Right lobe of liver (tissue), 6 donors: ENCODE measurements around the gene CDH13. TPM values are rescaled to one million over a fixed set of nuclear protein-coding genes. Genes with fewer than 3 reads are reported as not detected.

ENCODE experiments used
- ATAC-seq, 4 donors: fragments of 200-7000 bp; cut with Tn5 transposase; one replicate each; pipeline ENCODE4 v1.9.1; 2020; ENCODE audit warnings: mild to moderate bottlenecking in 4 of 4, moderate library complexity in 4 of 4
- DNase-seq, 3 donors: peaks; one replicate each; pipeline ENCODE4 v3.0.0-alpha.2; 2020
- H3K27ac ChIP-seq, 3 donors: fragments of 200-600 bp; one replicate each; pipeline ENCODE4 v1.8.0; 2022
- H3K27me3 ChIP-seq, 2 donors: fragments of 200-600 bp; one replicate each; pipeline ENCODE4 v1.8.0; 2022
- H3K36me3 ChIP-seq, 4 donors: fragments of 200-600 bp; sonication (generic) in 1 of 4; one replicate each; pipeline versions ENCODE4 v1.5.1 to v1.8.0; 2017 to 2022; ENCODE audit warnings: control low read depth in 1 of 4
- H3K4me1 ChIP-seq, 4 donors: fragments of 200-600 bp; sonication (generic) in 1 of 4; one replicate each; pipeline versions ENCODE4 v1.5.1 to v1.8.0; 2017 to 2022; ENCODE audit warnings: control low read depth in 1 of 4
- H3K4me3 ChIP-seq, 3 donors: fragments of 200-600 bp; one replicate each; pipeline ENCODE4 v1.8.0; 2022
- H3K9me3 ChIP-seq, 4 donors: fragments of 200-600 bp; sonication (generic) in 1 of 4; one replicate each; pipeline versions ENCODE4 v1.5.1 to v1.8.0; 2017 to 2022; ENCODE audit warnings: control low read depth in 1 of 4
- CTCF ChIP-seq, 4 donors: fragments of 200-600 bp in 3 of 4; fragments of 450-650 bp in 1 of 4; IDR thresholded peaks; one replicate each; pipeline versions ENCODE4 v1.5.1 to v1.8.0; 2016 to 2022; ENCODE audit warnings: antibody characterized with exemption in 4 of 4, mild to moderate bottlenecking in 2 of 4
- POLR2A ChIP-seq: fragments of 450-650 bp; IDR thresholded peaks from one replicate; pipeline ENCODE4 v1.6.1; 2017; ENCODE audit warnings: antibody characterized with exemption, mild to moderate bottlenecking
- WGBS: methylation state at CpG from one replicate; pipeline ENCODE4 v1.1.6; 2018; ENCODE audit warnings: low coverage, low lambda C conversion rate; ENCODE audit not compliant: insufficient coverage; ENCODE audit errors: missing lambda C conversion rate; 5-methylcytosine and 5-hydroxymethylcytosine counted together
- intact Hi-C, 2 donors: fragments of 100-400 bp; cut with DNase I; formaldehyde crosslinking; loops; one replicate each; pipeline versions ENCODE4 v1.11.2 to v1.14.1; 2022
- total RNA-seq, 6 experiments: library from RNA; depleted of rRNA in 2 of 6; stranded (reverse); fragments of >200 nt in 2 of 6; fragmentation: NEBNext Ultra II Directional in 3 of 6; extraction: Animal tissue kit (Norgen Biotek cat#: 25700) in 3 of 6; gene quantifications; one replicate each; pipeline versions ENCODE4 v1.1.0 to v1.2.4, GENCODE V29; 2016 to 2023
- donor health status: DM: no; HTN: yes; CAD: no.
- donor health status: DM: no; HTN: no; CAD: no.
- donor health status: DM: no; HTN: no; CAD: no.
- donor health status: DM: no; HTN: yes; CAD: no.
- donor health status: DM: no; HTN: yes; CAD: no.

CDH13 gene
- total RNA-seq, 6 experiments from 2014 or later, result 0.13 to 4.6 (median 0.49) TPM

- Histone ChIP-seq H3K27ac (no peak overlapping the region), H3K36me3 (no peaks in the 10 kb centered on the region), H3K4me3 (no peak overlapping the region), H3K27me3 (no peaks in the 10 kb centered on the region), H3K4me1 (no peaks in the 10 kb centered on the region), H3K9me3 (no peaks in the 10 kb centered on the region)
- intact Hi-C loops, result no loop called here
- ATAC-seq (no peak), DNase-seq (no peak)
- no peak for TF ChIP-seq CTCF (IDR thresholded peaks at IDR 0.05)
- TF ChIP-seq POLR2A, result no peak
- 59% methylated on average over 8 of the region's 8 CpGs for WGBS
Observed at GRCh38 chr16:83615953-83616350, 989.2 kb downstream of the CDH13 start.

- H3K4me3 ChIP-seq, result no peak overlapping the region
- H3K27me3 ChIP-seq, result no peaks in the 10 kb centered on the region
- intact Hi-C loops, result no loop called here
- ATAC-seq, result no peak
- H3K4me1 ChIP-seq, result no peaks in the 10 kb centered on the region
- H3K9me3 ChIP-seq, result no peaks in the 10 kb centered on the region
- no peak for DNase-seq
- no peaks in the 10 kb centered on the region for H3K36me3 ChIP-seq
- 36% methylated on average over 10 of the region's 12 CpGs for WGBS
- no peak for TF ChIP-seq POLR2A
- TF ChIP-seq CTCF (IDR thresholded peaks at IDR 0.05), result no peak
- H3K27ac ChIP-seq, result no peak overlapping the region
Observed at GRCh38 chr16:83619381-83620150, 992.8 kb downstream of the CDH13 start.

- DNase-seq (no peak), ATAC-seq (no peak)
- H3K4me3 ChIP-seq, result no peak overlapping the region
- no peaks in the 10 kb centered on the region for H3K27me3 ChIP-seq
- H3K27ac ChIP-seq, result no peak overlapping the region
- no peak for TF ChIP-seq CTCF (IDR thresholded peaks at IDR 0.05)
- no peak for TF ChIP-seq POLR2A
- WGBS, result 53% methylated on average over 6 of the region's 7 CpGs
- H3K9me3 ChIP-seq, result no peaks in the 10 kb centered on the region
- H3K4me1 ChIP-seq, result no peaks in the 10 kb centered on the region
- intact Hi-C loops, result no loop called here
- H3K36me3 ChIP-seq, result no peaks in the 10 kb centered on the region
Observed at GRCh38 chr16:83622010-83622409, 995.2 kb downstream of the CDH13 start.

- WGBS, result 50% methylated on average over 13 of the region's 17 CpGs
- no peaks in the 10 kb centered on the region for H3K36me3 ChIP-seq
- intact Hi-C loops, result no loop called here
- H3K27me3 ChIP-seq, result no peaks in the 10 kb centered on the region
- ATAC-seq, result no peak
- no peak overlapping the region for H3K27ac ChIP-seq
- H3K4me1 ChIP-seq, result no peaks in the 10 kb centered on the region
- H3K4me3 ChIP-seq, result no peak overlapping the region
- H3K9me3 ChIP-seq, result no peaks in the 10 kb centered on the region
- TF ChIP-seq POLR2A, result no peak
- TF ChIP-seq CTCF (IDR thresholded peaks at IDR 0.05), result no peak
- no peak for DNase-seq
Observed at GRCh38 chr16:83623091-83623730, 996.4 kb downstream of the CDH13 start.
